A549 (cell line): Measurements from ENCODE around the gene TCP11.

Experiments
- CEBPB ChIP-seq, 2 experiments: fragments of >200 bp in 1 of 2; sonication (Bioruptor Twin) in 1 of 2; formaldehyde crosslinking in 1 of 2; IDR thresholded peaks; 2 replicates each; pipeline ENCODE4 v1.6.1; 2012 to 2016
- EP300 ChIP-seq, 2 experiments: fragments of >200 bp; sonication (Bioruptor Twin); formaldehyde crosslinking; IDR thresholded peaks; 2 replicates in 1 of 2; 3 replicates in 1 of 2; pipeline ENCODE4 v1.6.1; 2016 to 2017
- JUNB ChIP-seq: fragments of >200 bp; sonication (Bioruptor Twin); formaldehyde crosslinking; IDR thresholded peaks from 2 replicates; pipeline ENCODE4 v1.6.1; 2016
- KDM1A ChIP-seq: fragments of 200-600 bp; sonication (generic); IDR thresholded peaks from 2 replicates; pipeline ENCODE4 v1.6.1; 2016; ENCODE audit warnings: low read depth, mild to moderate bottlenecking
- NR3C1 ChIP-seq: fragments of >200 bp; sonication (Bioruptor Twin); formaldehyde crosslinking; IDR thresholded peaks from 3 replicates; pipeline ENCODE4 v1.6.1; 2017
- RAD21 ChIP-seq, 2 experiments: fragments of >200 bp in 1 of 2; sonication (Bioruptor Twin) in 1 of 2; formaldehyde crosslinking in 1 of 2; IDR thresholded peaks in 1 of 2; conservative IDR thresholded peaks in 1 of 2; 2 replicates in 1 of 2; 3 replicates in 1 of 2; pipeline ENCODE4 v1.6.1; 2012 to 2018; ENCODE audit warnings: inconsistent platforms in 1 of 2
- RFX5 ChIP-seq: fragments of 450-650 bp; IDR thresholded peaks from 2 replicates; pipeline ENCODE4 v1.7.1; 2014; ENCODE audit warnings: antibody characterized with exemption, mild to moderate bottlenecking, moderate library complexity
- TF ChIP-seq, protein P1 (sequence below): IDR thresholded peaks from 2 replicates; pipeline ENCODE4 v1.6.1; 2012
- TF ChIP-seq, protein P2 (sequence below): fragments of >200 bp; sonication (Bioruptor Twin); formaldehyde crosslinking; IDR thresholded peaks from 3 replicates; pipeline ENCODE4 v1.5.1; 2016

DNA sequence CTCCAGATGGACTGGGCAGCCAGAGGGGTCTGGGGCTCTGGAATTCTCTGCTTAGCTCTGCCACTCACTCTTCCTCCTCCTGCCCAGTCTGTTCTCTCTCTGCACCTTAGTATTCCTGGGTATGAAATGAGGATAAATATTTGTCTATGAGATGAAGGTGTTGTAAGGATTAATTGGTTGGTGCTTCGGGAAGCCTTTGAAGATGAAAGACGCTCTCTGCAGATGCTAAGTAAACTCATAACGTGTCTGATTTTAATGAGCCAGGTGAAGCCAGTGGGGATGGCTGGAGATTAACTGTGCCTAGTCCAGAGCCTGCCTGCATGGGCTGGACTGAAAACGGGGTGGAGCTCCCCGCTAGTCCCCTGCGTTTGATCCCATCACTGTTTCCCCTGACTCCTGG is 23.1 kb upstream of the TCP11 start:
- TF ChIP-seq RAD21 (conservative IDR thresholded peaks at IDR 0.05 in 1 of 2, IDR thresholded peaks at IDR 0.05 in 1 of 2) (no peak), RFX5 (no peak), NR3C1 (no peak), KDM1A (no peak), JUNB (no peak), CEBPB (IDR thresholded peaks at IDR 0.05) (no peak), EP300 (IDR thresholded peaks at IDR 0.05) (no peak)
- TF ChIP-seq, protein P1, sequence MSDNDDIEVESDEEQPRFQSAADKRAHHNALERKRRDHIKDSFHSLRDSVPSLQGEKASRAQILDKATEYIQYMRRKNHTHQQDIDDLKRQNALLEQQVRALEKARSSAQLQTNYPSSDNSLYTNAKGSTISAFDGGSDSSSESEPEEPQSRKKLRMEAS = no peak
- TF ChIP-seq, protein P2, sequence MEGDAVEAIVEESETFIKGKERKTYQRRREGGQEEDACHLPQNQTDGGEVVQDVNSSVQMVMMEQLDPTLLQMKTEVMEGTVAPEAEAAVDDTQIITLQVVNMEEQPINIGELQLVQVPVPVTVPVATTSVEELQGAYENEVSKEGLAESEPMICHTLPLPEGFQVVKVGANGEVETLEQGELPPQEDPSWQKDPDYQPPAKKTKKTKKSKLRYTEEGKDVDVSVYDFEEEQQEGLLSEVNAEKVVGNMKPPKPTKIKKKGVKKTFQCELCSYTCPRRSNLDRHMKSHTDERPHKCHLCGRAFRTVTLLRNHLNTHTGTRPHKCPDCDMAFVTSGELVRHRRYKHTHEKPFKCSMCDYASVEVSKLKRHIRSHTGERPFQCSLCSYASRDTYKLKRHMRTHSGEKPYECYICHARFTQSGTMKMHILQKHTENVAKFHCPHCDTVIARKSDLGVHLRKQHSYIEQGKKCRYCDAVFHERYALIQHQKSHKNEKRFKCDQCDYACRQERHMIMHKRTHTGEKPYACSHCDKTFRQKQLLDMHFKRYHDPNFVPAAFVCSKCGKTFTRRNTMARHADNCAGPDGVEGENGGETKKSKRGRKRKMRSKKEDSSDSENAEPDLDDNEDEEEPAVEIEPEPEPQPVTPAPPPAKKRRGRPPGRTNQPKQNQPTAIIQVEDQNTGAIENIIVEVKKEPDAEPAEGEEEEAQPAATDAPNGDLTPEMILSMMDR = no peak
